IMR-90 (cell line): ENCODE results near the gene EIF3I. TPM values are rescaled to one million over a fixed set of nuclear protein-coding genes. Genes with fewer than 3 reads are reported as not detected.

Experiments
- ATAC-seq: fragments of 200-7000 bp; cut with Tn5 transposase; 2 replicates; pipeline ENCODE4 v1.9.1; 2020; ENCODE audit warnings: low read depth, mild to moderate bottlenecking, moderate library complexity
- BruUV-seq: library from RNA; stranded (reverse); fragments of 400-500 nt; replicated peaks from 2 replicates; lab custom pipeline; 2021; lab: Mats Ljungman, UMichigan
- CTCF ChIA-PET: fragments of 300-600 bp; formaldehyde crosslinking; extraction: SDS; loops from one replicate; lab custom pipeline; 2021; ENCODE audit warnings: antibody characterized with exemption; lab: Yijun Ruan, JAX
- POLR2A ChIA-PET: fragments of 300-600 bp; sonication (Branson Sonifier 250); formaldehyde crosslinking; loops from one replicate; lab custom pipeline; 2022; ENCODE audit warnings: antibody characterized with exemption; ENCODE audit not compliant: unreplicated experiment; lab: Charles Lee
- DNase-seq: peaks from one replicate; pipeline ENCODE4 v3.0.0; 2013
- H2AFZ ChIP-seq: replicated peaks from 2 replicates; pipeline ENCODE3; 2013; ENCODE audit warnings: low read length, mild to moderate bottlenecking; ENCODE audit not compliant: poor library complexity
- H2AK5ac ChIP-seq: 2 replicates; pipeline ENCODE4 v1.6.1; 2013; ENCODE audit warnings: low read depth, low read length, inconsistent platforms
- H2AK9ac ChIP-seq: replicated peaks from 2 replicates; pipeline ENCODE3; 2013; ENCODE audit warnings: mild to moderate bottlenecking, low read depth, low read length, moderate library complexity; ENCODE audit not compliant: poor library complexity
- H2BK120ac ChIP-seq: 2 replicates; pipeline ENCODE4 v1.6.1; 2013; ENCODE audit warnings: low read depth, low read length, inconsistent platforms
- H2BK15ac ChIP-seq: 3 replicates; pipeline ENCODE4 v1.6.1; 2013; ENCODE audit warnings: low read depth, low read length, inconsistent platforms
- H2BK20ac ChIP-seq: 2 replicates; pipeline ENCODE4 v1.6.1; 2013; ENCODE audit warnings: low read depth, mild to moderate bottlenecking, inconsistent platforms, low read length, moderate library complexity
- H2BK5ac ChIP-seq: 2 replicates; pipeline ENCODE4 v1.6.1; 2013; ENCODE audit warnings: mild to moderate bottlenecking, low read depth, low read length, inconsistent platforms; ENCODE audit not compliant: poor library complexity, severe bottlenecking
- H3K14ac ChIP-seq: replicated peaks from 2 replicates; pipeline ENCODE4 v1.6.1; 2013; ENCODE audit warnings: low read depth, low read length, inconsistent platforms
- H3K18ac ChIP-seq: 2 replicates; pipeline ENCODE4 v1.6.1; 2013; ENCODE audit warnings: low read depth, low read length, control low read depth
- H3K23ac ChIP-seq: 2 replicates; pipeline ENCODE4 v1.6.1; 2013; ENCODE audit warnings: low read depth, low read length, inconsistent platforms
- H3K27ac ChIP-seq: 2 replicates; pipeline ENCODE4 v1.5.1; 2013; ENCODE audit warnings: mild to moderate bottlenecking, control low read depth, low read length; ENCODE audit not compliant: insufficient read depth
- H3K27me3 ChIP-seq: 2 replicates; pipeline ENCODE4 v1.6.1; 2013; ENCODE audit warnings: low read length; ENCODE audit not compliant: control insufficient read depth, insufficient read depth
- H3K36me3 ChIP-seq: 2 replicates; pipeline ENCODE4 v1.6.1; 2013; ENCODE audit warnings: low read length, mixed read lengths; ENCODE audit not compliant: control insufficient read depth, insufficient read depth
- H3K4ac ChIP-seq: 2 replicates; pipeline ENCODE4 v1.6.1; 2013; ENCODE audit warnings: low read depth, low read length, inconsistent platforms
- H3K4me1 ChIP-seq: 2 replicates; pipeline ENCODE4 v1.6.1; 2013; ENCODE audit warnings: low read length, mixed read lengths; ENCODE audit not compliant: control insufficient read depth, insufficient read depth
- H3K4me2 ChIP-seq: 2 replicates; pipeline ENCODE4 v1.6.1; 2013; ENCODE audit warnings: low read depth, mild to moderate bottlenecking, control low read depth, low read length, moderate library complexity
- H3K4me3 ChIP-seq: 2 replicates; pipeline ENCODE4 v1.5.1; 2013; ENCODE audit warnings: low read depth, mild to moderate bottlenecking, control low read depth, low read length, moderate library complexity; ENCODE audit not compliant: insufficient read depth
- H3K56ac ChIP-seq: 2 replicates; pipeline ENCODE4 v1.6.1; 2013; ENCODE audit warnings: low read length, inconsistent platforms; ENCODE audit not compliant: insufficient read depth; ENCODE audit errors: extremely low read depth
- H3K79me1 ChIP-seq, 2 experiments: 2 replicates each; pipeline ENCODE4 v1.6.1; 2013; ENCODE audit warnings: low read length in 2 of 2, inconsistent platforms in 1 of 2, low read depth in 1 of 2
- H3K9ac ChIP-seq: 2 replicates; pipeline ENCODE4 v1.6.1; 2013; ENCODE audit warnings: low read depth, low read length, control low read depth
- H3K9me1 ChIP-seq: 2 replicates; pipeline ENCODE4 v1.6.1; 2013; ENCODE audit warnings: low read length, inconsistent platforms; ENCODE audit not compliant: insufficient read depth
- H3K9me3 ChIP-seq: 2 replicates; pipeline ENCODE4 v1.6.1; 2013; ENCODE audit warnings: low read length; ENCODE audit not compliant: control insufficient read depth, insufficient read depth
- H4K20me1 ChIP-seq: 2 replicates; pipeline ENCODE4 v1.6.1; 2013; ENCODE audit warnings: low read length, inconsistent platforms; ENCODE audit not compliant: insufficient read depth
- H4K5ac ChIP-seq: 2 replicates; pipeline ENCODE4 v1.6.1; 2013; ENCODE audit warnings: mild to moderate bottlenecking, low read depth, low read length, control low read depth
- H4K8ac ChIP-seq, 2 experiments: 2 replicates each; pipeline ENCODE4 v1.6.1; 2013; ENCODE audit warnings: low read depth in 2 of 2, low read length in 2 of 2, control low read depth in 1 of 2, inconsistent platforms in 1 of 2
- H4K91ac ChIP-seq: 2 replicates; pipeline ENCODE4 v1.6.1; 2013; ENCODE audit warnings: low read depth, low read length, inconsistent platforms; ENCODE audit not compliant: insufficient read depth
- BHLHE40 ChIP-seq: fragments of 150-350 bp; IDR thresholded peaks from 2 replicates; pipeline ENCODE4 v1.6.1; 2016; ENCODE audit warnings: mild to moderate bottlenecking, low read depth, low read length
- CHD1 ChIP-seq: IDR thresholded peaks from 2 replicates; pipeline ENCODE4 v1.6.1; 2012; ENCODE audit warnings: low read depth, low read length, improper control_type of control experiment
- MAZ ChIP-seq: IDR thresholded peaks from 2 replicates; pipeline ENCODE4 v1.6.1; 2012; ENCODE audit warnings: low read depth, mild to moderate bottlenecking, low read length, improper control_type of control experiment, moderate library complexity, borderline replicate concordance
- MXI1 ChIP-seq: IDR thresholded peaks from 2 replicates; pipeline ENCODE4 v1.6.1; 2012; ENCODE audit warnings: low read depth, mild to moderate bottlenecking, low read length, moderate library complexity, borderline replicate concordance
- RFX5 ChIP-seq: IDR thresholded peaks from 2 replicates; pipeline ENCODE4 v1.8.0; 2012; ENCODE audit warnings: low read depth, mild to moderate bottlenecking, low read length, moderate library complexity
- SMC3 ChIP-seq: fragments of 150-350 bp; IDR thresholded peaks from 2 replicates; pipeline ENCODE4 v1.6.1; 2016; ENCODE audit warnings: low read depth, mild to moderate bottlenecking, antibody characterized with exemption, low read length, moderate library complexity
- WGBS, 2 experiments: methylation state at CpG; one replicate each; pipeline versions ENCODE4 v1.1.5 to v1.1.7; 2013; ENCODE audit warnings: missing lambda C conversion rate in 2 of 2; ENCODE audit not compliant: insufficient read length in 1 of 2; ENCODE audit errors: extremely low coverage in 2 of 2; 5-methylcytosine and 5-hydroxymethylcytosine counted together
- dilution Hi-C: fragments of 300-500 bp; cut with HindIII; formaldehyde crosslinking; loops from one replicate; pipeline ENCODE4 v1.14.3; 2018; ENCODE audit warnings: low sequenced_read_pairs; ENCODE audit not compliant: unreplicated experiment
- in situ Hi-C: fragments of 300-500 bp; cut with MboI; formaldehyde crosslinking; loops from 3 replicates; pipeline ENCODE4 v1.14.3; 2019; ENCODE audit warnings: low sequenced_read_pairs, inconsistent platforms, mixed read lengths
- intact Hi-C: fragments of 100-400 bp; cut with micrococcal nuclease; formaldehyde crosslinking; loops from 2 replicates; pipeline ENCODE4 v1.10.0; 2022
- polyA plus RNA-seq, 3 experiments: library from polyadenylated mRNA; depleted of rRNA; stranded (reverse); fragments of >200 nt; gene quantifications; 2 replicates each; pipeline ENCODE4 v1.2.3, GENCODE V29; 2012; ENCODE audit warnings: low replicate concordance in 1 of 3
- total RNA-seq: library from RNA; depleted of rRNA; stranded (reverse); fragments of >200 nt; gene quantifications from 2 replicates; pipeline ENCODE4 v1.2.3, GENCODE V29; 2012
- TF ChIP-seq, protein P1 (sequence below): fragments of 150-350 bp; IDR thresholded peaks from 2 replicates; pipeline ENCODE4 v1.6.1; 2016; ENCODE audit warnings: low read depth, mild to moderate bottlenecking, low read length, moderate library complexity, borderline replicate concordance
- TF ChIP-seq, protein P2 (sequence below): fragments of 150-350 bp; IDR thresholded peaks from 2 replicates; pipeline ENCODE4 v1.6.1; 2017; ENCODE audit warnings: mild to moderate bottlenecking, antibody characterized with exemption, low read length, low read depth

The EIF3I gene
- total and polyA plus RNA-seq, 2 of the 4 experiments (the other 2 are of a cell fraction): 469 to 716 TPM

- Histone ChIP-seq H4K91ac (peak overlapping the region; percentile 56), H2AK5ac (peak overlapping the region; percentile 47), H3K4me2 (peak overlapping the region; percentile 90), H2AFZ (no peak overlapping the region), H2BK120ac (no peak overlapping the region), H3K36me3 (peaks cover 31% of the 10 kb centered on the region), H3K79me1 (peaks cover 13 to 55% of the 10 kb centered on the region in 2 experiments), H3K27me3 (no peaks in the 10 kb centered on the region), H4K8ac (peak overlapping the region in 1 of 2 experiments; percentile 18; a peak in 1 of 4 replicates), H3K9me1 (peaks cover 13% of the 10 kb centered on the region), H3K9me3 (no peaks in the 10 kb centered on the region), H2BK20ac (no peak overlapping the region), H3K9ac (peak overlapping the region; percentile 97), H3K4me1 (peaks cover 22% of the 10 kb centered on the region), H3K4ac (peak overlapping the region; percentile 12), H3K14ac (peak overlapping the region; percentile 63; the same call in 1 of the 2 replicates), H3K4me3 (peak overlapping the region; percentile 49), H2AK9ac (peak overlapping the region; percentile 74), H3K18ac (peak overlapping the region; percentile 36; the same call in 1 of the 2 replicates), H3K56ac (peak overlapping the region; percentile 97), H4K20me1 (peaks cover 23% of the 10 kb centered on the region), H2BK5ac (peak overlapping the region; percentile 90), H3K23ac (peak overlapping the region; percentile 7; the same call in 1 of the 2 replicates), H4K5ac (peak overlapping the region; percentile 12; the same call in 1 of the 2 replicates), H3K27ac (peak overlapping the region; percentile 85), H2BK15ac (no peak overlapping the region)
- dilution Hi-C loops (no loop called here), in situ Hi-C loops (no loop called here), intact Hi-C loops (loop anchor here (2.0 kb wide), 2 partner anchors 72 to 108 kb away; partner anchors contain the start of genes KPNA6 and TMEM39B)
- BruUV-seq: no TSS peak
- POLR2A ChIA-PET: interaction anchor here (0.5 kb wide), 1 partner anchor 15 kb away, joined by 30 read pairs; no protein-coding TSS in a partner anchor
- DNase-seq (no peak), ATAC-seq (no peak)
- TF ChIP-seq SMC3: no peak
- TF ChIP-seq BHLHE40: no peak
- TF ChIP-seq MAZ: no peak
- no peak for TF ChIP-seq MXI1
- TF ChIP-seq, protein P1, sequence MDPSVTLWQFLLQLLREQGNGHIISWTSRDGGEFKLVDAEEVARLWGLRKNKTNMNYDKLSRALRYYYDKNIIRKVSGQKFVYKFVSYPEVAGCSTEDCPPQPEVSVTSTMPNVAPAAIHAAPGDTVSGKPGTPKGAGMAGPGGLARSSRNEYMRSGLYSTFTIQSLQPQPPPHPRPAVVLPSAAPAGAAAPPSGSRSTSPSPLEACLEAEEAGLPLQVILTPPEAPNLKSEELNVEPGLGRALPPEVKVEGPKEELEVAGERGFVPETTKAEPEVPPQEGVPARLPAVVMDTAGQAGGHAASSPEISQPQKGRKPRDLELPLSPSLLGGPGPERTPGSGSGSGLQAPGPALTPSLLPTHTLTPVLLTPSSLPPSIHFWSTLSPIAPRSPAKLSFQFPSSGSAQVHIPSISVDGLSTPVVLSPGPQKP: no peak
- no peak for TF ChIP-seq RFX5
- TF ChIP-seq, protein P2, sequence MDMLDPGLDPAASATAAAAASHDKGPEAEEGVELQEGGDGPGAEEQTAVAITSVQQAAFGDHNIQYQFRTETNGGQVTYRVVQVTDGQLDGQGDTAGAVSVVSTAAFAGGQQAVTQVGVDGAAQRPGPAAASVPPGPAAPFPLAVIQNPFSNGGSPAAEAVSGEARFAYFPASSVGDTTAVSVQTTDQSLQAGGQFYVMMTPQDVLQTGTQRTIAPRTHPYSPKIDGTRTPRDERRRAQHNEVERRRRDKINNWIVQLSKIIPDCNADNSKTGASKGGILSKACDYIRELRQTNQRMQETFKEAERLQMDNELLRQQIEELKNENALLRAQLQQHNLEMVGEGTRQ: no peak
- TF ChIP-seq CHD1: no peak
- CTCF ChIA-PET: no interaction called here
- WGBS, 2 experiments: 74% methylated on average over 7 of the region's 9 CpGs; no CpG with 5 or more reads in 1 of the 2 experiments
These were observed 41.1 kb upstream of the EIF3I start for GRCh38 chr1:32181065-32181464.
